Astrocyte (in vitro differentiated cells and primary cell): ENCODE data around the gene TMEM30A. TPM values are rescaled to one million over a fixed set of nuclear protein-coding genes. Genes with fewer than 3 reads are reported as not detected.

ENCODE experiments used
- DNase-seq: peaks from one replicate; pipeline ENCODE4 v3.0.0-alpha.2; 2010; ENCODE audit warnings: low read depth
- FAIRE-seq: peaks from 2 replicates; lab custom pipeline; 2011; peaks lifted over from hg19 to GRCh38; lab: Jason Lieb, UNC
- H2AFZ ChIP-seq: 2 replicates; pipeline ENCODE4 v1.6.0; 2012; ENCODE audit warnings: low read depth, low read length, inconsistent platforms
- H3K27ac ChIP-seq: 2 replicates; pipeline ENCODE4 v1.5.1; 2011; ENCODE audit warnings: low read depth, low read length, inconsistent platforms
- H3K27me3 ChIP-seq: 2 replicates; pipeline ENCODE4 v1.6.0; 2011; ENCODE audit warnings: low read length, inconsistent platforms; ENCODE audit not compliant: insufficient read depth
- H3K36me3 ChIP-seq: 2 replicates; pipeline ENCODE4 v1.5.1; 2011; ENCODE audit warnings: low read length, inconsistent platforms; ENCODE audit not compliant: insufficient read depth
- H3K4me1 ChIP-seq: 2 replicates; pipeline ENCODE4 v1.5.1; 2011; ENCODE audit warnings: low read length, inconsistent platforms; ENCODE audit not compliant: insufficient read depth
- H3K4me2 ChIP-seq: 2 replicates; pipeline ENCODE4 v1.6.0; 2012; ENCODE audit warnings: low read length, inconsistent platforms
- H3K4me3 ChIP-seq: 2 replicates; pipeline ENCODE4 v1.5.1; 2011; ENCODE audit warnings: low read depth, mild to moderate bottlenecking, low read length, inconsistent platforms; ENCODE audit not compliant: insufficient read depth
- H3K79me2 ChIP-seq: 2 replicates; pipeline ENCODE4 v1.6.0; 2012; ENCODE audit warnings: mild to moderate bottlenecking, low read length, inconsistent platforms; ENCODE audit not compliant: insufficient read depth
- H3K9ac ChIP-seq: 2 replicates; pipeline ENCODE4 v1.6.0; 2012; ENCODE audit warnings: mild to moderate bottlenecking, low read length, inconsistent platforms
- H3K9me3 ChIP-seq: 2 replicates; pipeline ENCODE4 v1.5.1; 2012; ENCODE audit warnings: low read depth, mild to moderate bottlenecking, low read length, inconsistent platforms; ENCODE audit not compliant: insufficient read depth
- H4K20me1 ChIP-seq: 2 replicates; pipeline ENCODE4 v1.6.0; 2012; ENCODE audit warnings: low read length, inconsistent platforms; ENCODE audit not compliant: insufficient read depth
- H3K27ac Mint-ChIP-seq: one replicate; pipeline ENCODE4 v1.8.0; 2021; ENCODE audit warnings: mild to moderate bottlenecking, mixed read lengths; ENCODE audit not compliant: unreplicated experiment
- H3K27me3 Mint-ChIP-seq: one replicate; pipeline ENCODE4 v1.8.0; 2021; ENCODE audit warnings: low read depth, mixed read lengths; ENCODE audit not compliant: unreplicated experiment
- H3K36me3 Mint-ChIP-seq: one replicate; pipeline ENCODE4 v1.8.0; 2021; ENCODE audit warnings: low read depth, mixed read lengths; ENCODE audit not compliant: unreplicated experiment
- H3K4me1 Mint-ChIP-seq: one replicate; pipeline ENCODE4 v1.8.0; 2021; ENCODE audit warnings: low read depth, mixed read lengths; ENCODE audit not compliant: unreplicated experiment
- H3K4me3 Mint-ChIP-seq: one replicate; pipeline ENCODE4 v1.8.0; 2021; ENCODE audit warnings: mild to moderate bottlenecking, moderate library complexity, mixed read lengths; ENCODE audit not compliant: unreplicated experiment
- H3K9me3 Mint-ChIP-seq: one replicate; pipeline ENCODE4 v1.8.0; 2021; ENCODE audit warnings: mild to moderate bottlenecking, mixed read lengths; ENCODE audit not compliant: unreplicated experiment
- EZH2 ChIP-seq: IDR thresholded peaks from 2 replicates; pipeline ENCODE4 v1.6.1; 2012; ENCODE audit warnings: mild to moderate bottlenecking, low read length, inconsistent platforms; ENCODE audit not compliant: insufficient read depth
- total RNA-seq: library from RNA; stranded (reverse); gene quantifications from 2 replicates; pipeline ENCODE4 v1.2.1, GENCODE V29; 2021
- TF ChIP-seq, protein P1 (sequence below): IDR thresholded peaks from 2 replicates; pipeline ENCODE4 v1.5.1; 2011; ENCODE audit warnings: low read depth, mild to moderate bottlenecking, inconsistent platforms, low read length, moderate library complexity; ENCODE audit not compliant: insufficient read depth

The TMEM30A gene
- total RNA-seq, 1 donor from 2014 or later = 166 TPM

DNA sequence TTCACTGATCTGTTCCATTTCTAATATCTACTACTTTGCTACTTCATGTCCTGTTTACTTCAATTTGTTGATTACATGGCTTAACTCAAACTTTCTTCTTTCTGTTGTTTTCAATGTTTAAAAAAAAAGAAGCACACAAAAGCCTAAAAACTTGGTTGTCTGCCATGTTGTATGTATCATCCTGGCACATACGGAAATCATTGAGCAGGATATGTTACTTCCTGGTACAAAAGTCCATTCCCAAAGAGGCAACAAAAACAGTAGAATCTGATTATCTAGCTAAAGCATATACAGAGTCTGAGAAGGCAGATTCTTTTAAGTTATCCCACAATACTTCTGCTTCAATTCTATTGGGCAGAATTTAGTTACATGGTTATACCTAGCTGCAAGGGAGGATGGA is 64.2 kb downstream of the TMEM30A start:
- Mint-ChIP-seq H3K36me3 (no peaks in the 10 kb centered on the region), H3K4me1 (peaks cover 15% of the 10 kb centered on the region), H3K9me3 (no peaks in the 10 kb centered on the region), H3K27me3 (no peaks in the 10 kb centered on the region), H3K27ac (no peak overlapping the region), H3K4me3 (no peak overlapping the region)
- Histone ChIP-seq H2AFZ (no peak overlapping the region), H3K27ac (no peak overlapping the region), H3K4me1 (peaks cover 14% of the 10 kb centered on the region), H3K4me3 (no peak overlapping the region), H3K9me3 (no peaks in the 10 kb centered on the region), H3K36me3 (no peaks in the 10 kb centered on the region), H3K4me2 (no peak overlapping the region), H3K79me2 (no peaks in the 10 kb centered on the region), H3K27me3 (no peaks in the 10 kb centered on the region), H3K9ac (no peak overlapping the region), H4K20me1 (no peaks in the 10 kb centered on the region)
- FAIRE-seq (no peak), DNase-seq (no peak)
- TF ChIP-seq EZH2 = no peak
- TF ChIP-seq, protein P1, sequence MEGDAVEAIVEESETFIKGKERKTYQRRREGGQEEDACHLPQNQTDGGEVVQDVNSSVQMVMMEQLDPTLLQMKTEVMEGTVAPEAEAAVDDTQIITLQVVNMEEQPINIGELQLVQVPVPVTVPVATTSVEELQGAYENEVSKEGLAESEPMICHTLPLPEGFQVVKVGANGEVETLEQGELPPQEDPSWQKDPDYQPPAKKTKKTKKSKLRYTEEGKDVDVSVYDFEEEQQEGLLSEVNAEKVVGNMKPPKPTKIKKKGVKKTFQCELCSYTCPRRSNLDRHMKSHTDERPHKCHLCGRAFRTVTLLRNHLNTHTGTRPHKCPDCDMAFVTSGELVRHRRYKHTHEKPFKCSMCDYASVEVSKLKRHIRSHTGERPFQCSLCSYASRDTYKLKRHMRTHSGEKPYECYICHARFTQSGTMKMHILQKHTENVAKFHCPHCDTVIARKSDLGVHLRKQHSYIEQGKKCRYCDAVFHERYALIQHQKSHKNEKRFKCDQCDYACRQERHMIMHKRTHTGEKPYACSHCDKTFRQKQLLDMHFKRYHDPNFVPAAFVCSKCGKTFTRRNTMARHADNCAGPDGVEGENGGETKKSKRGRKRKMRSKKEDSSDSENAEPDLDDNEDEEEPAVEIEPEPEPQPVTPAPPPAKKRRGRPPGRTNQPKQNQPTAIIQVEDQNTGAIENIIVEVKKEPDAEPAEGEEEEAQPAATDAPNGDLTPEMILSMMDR = no peak

DNA sequence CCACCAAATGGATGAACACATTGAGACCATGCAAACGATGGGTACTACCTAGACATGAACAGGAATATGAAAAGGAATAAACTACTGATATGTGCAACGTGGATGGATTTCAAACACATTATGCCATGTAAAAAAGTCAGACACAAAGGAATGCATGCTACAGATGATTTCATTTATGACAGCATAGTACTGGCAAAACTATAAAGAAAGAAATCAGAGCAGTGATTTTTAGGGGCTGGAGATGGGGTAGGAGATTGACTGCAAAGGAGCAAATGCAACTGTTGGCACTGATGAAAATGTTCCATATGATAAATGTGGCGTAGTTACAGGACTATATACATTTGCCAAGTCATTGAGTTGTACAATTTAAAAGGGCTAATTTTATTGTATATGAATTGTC is 65.3 kb downstream of the TMEM30A start:
- TF ChIP-seq, protein P1 = no peak
- no peak for TF ChIP-seq EZH2
- no peaks in the 10 kb centered on the region for H3K36me3 ChIP-seq
- no peak overlapping the region for H3K9ac ChIP-seq
- DNase-seq (no peak), FAIRE-seq (no peak)
- H3K27me3 ChIP-seq = no peaks in the 10 kb centered on the region
- no peaks in the 10 kb centered on the region for H3K79me2 ChIP-seq
- Mint-ChIP-seq H3K9me3 (no peaks in the 10 kb centered on the region), H3K4me1 (peaks cover 15% of the 10 kb centered on the region), H3K36me3 (no peaks in the 10 kb centered on the region), H3K27ac (no peak overlapping the region), H3K27me3 (no peaks in the 10 kb centered on the region), H3K4me3 (no peak overlapping the region)
- H3K4me2 ChIP-seq = no peak overlapping the region
- no peak overlapping the region for H3K4me3 ChIP-seq
- H4K20me1 ChIP-seq = no peaks in the 10 kb centered on the region
- H2AFZ ChIP-seq = no peak overlapping the region
- peaks cover 14% of the 10 kb centered on the region for H3K4me1 ChIP-seq
- no peaks in the 10 kb centered on the region for H3K9me3 ChIP-seq
- H3K27ac ChIP-seq = no peak overlapping the region

DNA sequence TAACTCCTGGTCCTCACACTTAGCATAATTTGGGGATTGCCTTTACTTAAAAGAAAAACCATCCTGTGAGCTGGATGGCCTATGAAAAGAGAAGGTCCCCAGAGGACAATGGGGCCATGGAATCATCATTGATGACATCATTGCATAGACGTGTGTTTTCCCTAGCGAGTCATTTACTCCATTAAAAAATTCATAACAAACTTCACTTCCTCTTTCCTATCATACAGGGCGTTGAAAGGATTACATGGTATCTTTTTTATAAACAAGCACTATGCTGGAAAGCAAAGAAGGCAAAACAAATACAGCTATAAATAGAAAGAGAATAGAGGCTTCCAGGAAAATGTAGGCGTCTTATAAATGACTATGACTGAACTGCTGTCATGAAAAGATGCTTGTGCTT is 67.4 kb downstream of the TMEM30A start:
- Histone ChIP-seq H3K9me3 (no peaks in the 10 kb centered on the region), H4K20me1 (no peaks in the 10 kb centered on the region), H3K36me3 (no peaks in the 10 kb centered on the region), H3K9ac (no peak overlapping the region), H3K27me3 (no peaks in the 10 kb centered on the region), H3K4me1 (peaks cover 8% of the 10 kb centered on the region), H3K4me3 (no peak overlapping the region), H3K79me2 (no peaks in the 10 kb centered on the region), H3K27ac (peak overlapping the region; percentile 10), H2AFZ (no peak overlapping the region), H3K4me2 (peak overlapping the region; percentile 70)
- Mint-ChIP-seq H3K36me3 (no peaks in the 10 kb centered on the region), H3K27me3 (no peaks in the 10 kb centered on the region), H3K4me3 (no peak overlapping the region), H3K27ac (peak overlapping the region; percentile 50), H3K9me3 (no peaks in the 10 kb centered on the region), H3K4me1 (peaks cover 7% of the 10 kb centered on the region)
- DNase-seq (peak; percentile 54), FAIRE-seq (peak; percentile 74)
- TF ChIP-seq, protein P1 = no peak
- TF ChIP-seq EZH2 = no peak
